HG03354 (cell line): ENCODE results near the gene LRMDA.
"Not testable (repeated sequence)": the region's sequence is repeated elsewhere in the genome, so short reads cannot be mapped to it uniquely, and the experiment has no call there.

Experiments used
- ATAC-seq: cut with Tn5 transposase; IDR thresholded peaks from one replicate; pipeline ENCODE4 v1.9.1; 2021; ENCODE audit warnings: mild to moderate bottlenecking; ENCODE audit not compliant: unreplicated experiment, poor library complexity, severe bottlenecking

Gene LRMDA

GRCh38 chr10:76522547-76522946, 1091.1 kb downstream of the LRMDA start:
- ATAC-seq: no peak

GRCh38 chr10:76523246-76523645, 1091.8 kb downstream of the LRMDA start:
- no peak for ATAC-seq

- ATAC-seq: no peak
Measured at GRCh38 chr10:76523791-76524351, 1092.4 kb downstream of the LRMDA start.

- not testable (repeated sequence) for ATAC-seq
Measured at GRCh38 chr10:76526833-76527232, 1095.4 kb downstream of the LRMDA start.

GRCh38 chr10:76540331-76540730, 1108.9 kb downstream of the LRMDA start:
- no peak for ATAC-seq

GRCh38 chr10:76540786-76541185, 1109.4 kb downstream of the LRMDA start:
- ATAC-seq: no peak

GRCh38 chr10:76541852-76542251, 1110.4 kb downstream of the LRMDA start:
- no peak for ATAC-seq

GRCh38 chr10:76542307-76542930, 1111.0 kb downstream of the LRMDA start:
- no peak for ATAC-seq

GRCh38 chr10:76543655-76544054, 1112.2 kb downstream of the LRMDA start:
- ATAC-seq: no peak

- ATAC-seq: no peak
Measured at GRCh38 chr10:76544789-76545188, 1113.4 kb downstream of the LRMDA start.

GRCh38 chr10:76546411-76546810, 1115.0 kb downstream of the LRMDA start:
- no peak for ATAC-seq

- ATAC-seq: peak; percentile 84
Measured at GRCh38 chr10:76547352-76547972, 1116.0 kb downstream of the LRMDA start.

- no peak for ATAC-seq
Measured at GRCh38 chr10:76548716-76549115, 1117.3 kb downstream of the LRMDA start.

GRCh38 chr10:76549171-76549570, 1117.7 kb downstream of the LRMDA start:
- no peak for ATAC-seq

GRCh38 chr10:76550806-76551205, 1119.4 kb downstream of the LRMDA start:
- no peak for ATAC-seq

GRCh38 chr10:76552091-76552873, 1120.9 kb downstream of the LRMDA start:
- ATAC-seq: no peak

- ATAC-seq: no peak
Measured at GRCh38 chr10:76553263-76554032, 1122.0 kb downstream of the LRMDA start.

GRCh38 chr10:76554033-76554408, 1122.6 kb downstream of the LRMDA start:
- no peak for ATAC-seq

- ATAC-seq: no peak
Measured at GRCh38 chr10:76554478-76554877, 1123.1 kb downstream of the LRMDA start.

GRCh38 chr10:76555067-76555670, 1123.7 kb downstream of the LRMDA start:
- no peak for ATAC-seq
